ENCODE results near the gene CD8B.
A peak's percentile ranks its signal among the peaks of the same experiment; 100 is the strongest.

Gene CD8B

DNA sequence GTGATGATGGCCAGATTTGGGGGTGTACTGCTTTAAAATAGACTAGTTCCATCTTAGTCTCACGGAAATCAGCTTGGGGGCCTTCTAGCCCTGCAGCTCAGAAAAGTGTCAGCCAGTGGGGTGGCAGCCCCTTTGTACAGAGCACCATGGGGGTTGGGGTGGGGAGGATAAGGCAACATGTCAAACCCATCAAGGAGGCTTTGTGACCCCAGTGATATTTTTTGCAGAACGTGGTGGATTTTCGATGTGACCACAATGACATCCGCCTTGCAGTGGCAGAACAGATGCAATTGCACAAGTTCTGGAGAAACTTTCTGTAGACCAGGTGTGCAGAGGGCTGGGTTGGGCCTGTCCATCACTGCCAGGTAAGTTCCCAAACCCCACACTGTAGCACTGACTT is 67.9 kb downstream of the CD8B start:
- no peak for DNase-seq

DNA sequence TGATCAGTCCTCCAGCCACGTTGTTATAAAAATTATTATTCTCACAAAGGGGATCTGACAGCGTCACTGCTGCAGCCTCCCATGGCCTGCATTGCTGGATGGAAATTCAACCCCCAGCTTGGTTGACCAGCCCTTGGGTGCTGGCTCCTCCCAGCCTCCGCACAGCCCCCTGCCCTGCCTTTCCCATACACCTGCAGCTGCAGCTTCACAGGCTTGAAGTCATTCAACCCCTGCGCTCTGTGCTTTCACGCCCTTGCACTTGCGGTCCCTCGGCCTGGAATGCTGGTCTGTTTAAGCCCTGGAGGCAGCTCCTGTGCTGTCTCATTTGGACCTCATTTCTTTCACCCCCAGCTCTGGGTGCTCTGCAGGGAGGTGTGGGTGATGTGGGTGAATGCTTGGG is 70.1 kb downstream of the CD8B start:
- no peak for DNase-seq

DNA sequence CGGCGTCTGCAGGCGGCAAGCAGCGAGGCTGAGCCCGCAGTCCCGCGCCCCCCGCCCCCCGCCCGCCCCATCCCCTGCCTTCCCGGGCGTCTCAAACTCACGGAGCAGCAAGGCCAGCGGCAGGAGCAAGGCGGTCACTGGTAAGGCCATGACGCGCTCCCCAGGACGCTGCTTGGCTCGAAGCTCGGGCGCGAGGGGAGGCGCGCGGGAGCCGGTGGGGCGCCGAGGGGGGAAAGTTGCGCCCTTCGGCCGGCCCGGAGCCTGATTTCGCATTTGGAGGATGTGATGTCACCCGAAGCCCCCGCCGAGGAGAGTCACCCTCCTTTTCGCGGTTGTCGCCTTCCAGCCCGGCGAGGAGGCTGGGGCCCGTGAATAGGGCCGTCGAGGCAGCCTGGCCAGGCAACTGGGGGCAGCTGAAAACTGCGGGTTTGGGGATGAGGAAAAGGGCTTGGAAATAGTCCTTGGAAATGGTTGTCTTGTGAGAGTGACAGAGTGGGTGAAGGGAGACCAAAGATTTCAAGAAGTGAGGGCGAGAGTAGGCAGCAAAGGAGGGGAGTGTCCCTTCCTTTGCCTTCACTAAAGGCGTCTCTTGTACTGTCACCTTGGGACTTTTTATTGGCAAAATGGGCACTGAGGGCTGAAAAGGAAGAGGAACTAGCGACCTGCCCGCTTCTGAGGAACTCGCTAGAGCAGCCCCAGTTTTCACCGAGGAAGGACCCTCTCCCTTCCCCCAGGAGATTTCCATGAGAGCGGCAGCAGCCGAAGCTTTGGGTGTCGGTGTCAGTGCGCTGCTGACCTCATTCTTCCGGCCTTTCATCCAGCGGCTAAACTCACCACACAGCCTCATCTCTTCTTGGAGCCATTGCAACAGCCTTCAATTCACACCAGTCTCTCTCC is 70.8 kb downstream of the CD8B start, which contains the start of gene CD8A:
Gene CD8A (minus strand): TSS at position 238 of the 897 bp plus-strand sequence. CDS start 88 bp downstream, at position 150.
- no peak for DNase-seq

DNA sequence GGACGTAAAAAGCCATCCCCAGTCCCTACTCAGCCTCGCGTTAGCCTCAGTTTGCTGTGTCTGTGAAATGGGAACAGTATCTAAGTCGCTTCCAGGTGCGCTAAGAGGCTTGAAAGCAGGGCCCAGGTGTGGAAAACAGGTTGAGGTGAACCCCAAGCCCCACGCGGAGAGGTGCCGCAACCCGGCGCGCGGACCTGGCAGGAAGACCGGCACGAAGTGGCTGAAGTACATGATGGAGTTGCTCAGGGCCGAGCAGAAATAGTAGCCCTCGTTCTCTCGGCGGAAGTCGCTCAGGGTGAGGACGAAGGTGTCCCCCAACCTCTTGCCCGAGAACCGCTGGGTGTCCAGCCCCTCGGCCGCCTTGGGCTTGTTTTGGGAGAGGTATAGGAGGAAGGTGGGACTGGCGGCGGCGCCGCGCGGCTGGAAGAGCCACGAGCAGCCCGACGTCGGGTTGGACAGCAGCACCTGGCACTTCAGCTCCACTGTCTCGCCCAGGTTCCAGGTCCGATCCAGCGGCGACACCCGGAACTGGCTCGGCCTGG is 71.5 kb downstream of the CD8B start:
- no peak for DNase-seq

DNA sequence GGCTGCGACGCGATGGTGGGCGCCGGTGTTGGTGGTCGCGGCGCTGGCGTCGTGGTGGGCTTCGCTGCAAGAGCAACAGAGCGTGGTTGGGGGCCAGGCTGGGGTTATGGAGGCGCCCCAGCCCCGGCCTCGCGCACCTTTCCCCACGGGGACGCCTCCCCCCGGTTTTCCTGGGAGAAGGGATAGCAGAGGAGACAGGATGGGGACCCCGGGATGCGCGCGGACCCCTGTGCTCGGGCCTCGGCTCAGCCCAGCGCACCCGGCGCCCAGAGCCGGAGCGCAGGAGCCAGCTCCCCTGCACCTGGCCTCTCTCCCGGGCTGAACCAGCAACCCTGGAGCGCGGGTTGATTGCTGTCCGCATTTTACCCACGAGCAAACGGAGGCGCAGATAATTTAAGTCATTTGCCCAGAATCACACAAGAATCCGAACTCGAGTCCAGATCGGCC is 72.0 kb downstream of the CD8B start:
- no peak for DNase-seq

DNA sequence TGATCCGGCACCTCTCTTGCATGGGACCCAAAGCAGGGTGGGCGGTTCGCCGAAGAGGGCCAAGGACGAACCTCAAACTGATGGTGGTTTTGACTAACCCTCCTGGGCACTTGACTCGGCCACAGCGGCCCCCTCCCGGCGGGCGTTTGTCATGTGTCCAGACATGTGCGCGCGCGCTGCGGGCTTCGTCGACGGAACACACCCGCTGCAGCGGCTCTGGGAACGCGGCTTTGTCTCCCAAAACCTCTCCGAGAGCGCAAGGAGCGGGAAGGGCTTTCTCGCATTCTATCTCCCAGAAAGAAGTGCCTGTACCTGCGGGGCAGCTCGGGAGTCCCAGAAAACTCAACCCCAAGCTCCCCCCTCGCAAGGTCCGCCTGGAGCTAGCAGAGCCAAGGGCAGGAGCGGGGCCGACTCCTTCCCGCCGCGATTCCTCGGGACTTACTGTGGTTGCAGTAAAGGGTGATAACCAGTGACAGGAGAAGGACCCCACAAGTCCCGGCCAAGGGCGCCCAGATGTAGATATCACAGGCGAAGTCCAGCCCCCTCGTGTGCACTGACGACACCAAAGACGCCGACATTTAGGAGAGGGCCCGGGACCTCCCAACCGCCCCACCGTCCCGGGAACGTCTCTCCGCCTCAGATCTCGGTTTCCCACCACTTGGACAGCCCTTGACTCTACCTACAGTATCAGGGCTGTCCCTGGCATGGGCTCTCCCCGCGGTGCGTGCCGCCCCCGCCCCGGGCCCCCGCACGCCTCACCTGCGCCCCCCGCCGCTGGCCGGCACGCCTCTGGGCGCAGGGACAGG is 72.6 kb downstream of the CD8B start:
- DNase-seq, result no peak

DNA sequence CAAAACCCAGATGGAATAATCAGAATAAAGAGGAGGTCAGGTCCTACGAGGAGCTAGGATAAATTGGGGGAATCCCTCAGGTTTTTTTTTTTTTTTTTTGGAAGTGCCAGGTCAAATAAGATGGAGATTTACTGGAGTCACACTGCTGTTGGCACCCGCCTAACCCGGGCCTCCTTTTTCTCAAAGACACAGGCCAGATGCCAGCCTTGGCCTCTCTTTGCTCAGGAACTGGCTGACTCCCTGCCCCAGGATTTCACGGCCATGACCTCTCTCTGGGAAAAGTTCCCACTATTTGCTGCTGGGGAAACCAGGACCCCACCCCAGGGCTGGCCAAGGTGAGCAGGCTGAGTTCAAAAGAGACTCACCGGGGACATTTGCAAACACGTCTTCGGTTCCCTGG is 73.5 kb downstream of the CD8B start:
- DNase-seq, result no peak

DNA sequence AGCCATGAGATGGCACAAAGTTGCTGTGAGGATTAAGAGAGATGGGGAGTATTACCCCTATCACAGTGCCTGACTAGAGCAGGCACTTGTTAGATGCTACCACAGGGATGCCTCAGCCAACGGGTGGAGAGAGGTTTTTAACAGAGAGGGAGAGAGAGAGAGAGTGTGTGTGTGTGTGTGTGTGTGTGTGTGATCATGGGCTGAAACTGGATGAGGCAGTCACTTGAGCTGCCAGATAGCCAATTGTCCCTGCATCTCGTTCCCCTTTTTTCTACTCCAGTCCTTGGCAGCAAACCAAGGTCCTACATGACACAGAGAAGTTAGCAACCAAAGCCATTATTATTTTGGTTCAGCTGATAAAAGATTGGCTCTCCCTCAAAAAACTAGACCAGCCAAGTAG is 74.0 kb downstream of the CD8B start:
- DNase-seq, result peak; percentile 6

DNA sequence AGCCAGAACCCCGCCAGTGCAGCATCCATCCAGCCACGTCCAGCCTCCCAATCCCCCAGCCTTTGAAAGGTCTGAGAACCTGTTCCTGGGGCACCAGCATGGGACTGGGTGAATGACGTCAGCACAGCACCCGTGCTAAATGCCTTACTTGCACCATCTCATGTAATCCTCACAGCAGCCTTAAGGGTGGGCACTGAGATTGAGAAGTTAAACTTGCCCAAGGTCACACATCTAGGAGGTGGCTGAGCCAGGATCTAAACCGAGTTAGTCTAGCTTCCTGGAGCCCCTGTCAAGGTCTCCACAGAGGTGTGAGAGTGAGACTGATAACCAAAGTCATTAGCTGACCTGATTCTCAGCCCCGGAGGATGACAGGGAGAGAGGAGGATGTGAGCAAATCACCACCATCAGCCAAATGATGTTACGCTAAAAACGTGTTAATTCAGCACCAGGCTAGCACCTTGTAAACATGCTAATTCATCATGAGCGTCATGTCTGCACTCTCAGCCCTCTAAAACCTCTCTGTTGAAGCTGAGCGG is 75.6 kb downstream of the CD8B start:
- DNase-seq, result no peak

DNA sequence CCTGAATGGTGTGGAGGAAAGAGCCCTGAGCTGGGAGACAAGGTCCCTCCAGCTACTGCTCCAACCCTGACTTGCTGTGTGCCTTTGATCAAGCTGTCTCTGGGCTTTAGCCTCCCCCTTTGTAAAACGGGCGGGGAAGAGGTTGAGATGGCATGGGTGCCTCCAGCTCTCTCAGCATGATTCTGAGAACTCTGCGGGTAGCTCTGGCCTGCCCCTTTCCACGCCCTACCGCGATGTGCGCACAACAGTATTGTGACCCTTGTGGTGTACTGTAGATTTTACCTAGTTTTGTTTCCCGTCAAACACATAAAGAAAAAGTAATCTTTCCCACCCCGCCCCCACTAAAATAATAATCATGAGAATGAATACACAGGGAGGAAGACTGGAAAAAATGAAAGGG is 76.2 kb downstream of the CD8B start:
- DNase-seq, result no peak

DNA sequence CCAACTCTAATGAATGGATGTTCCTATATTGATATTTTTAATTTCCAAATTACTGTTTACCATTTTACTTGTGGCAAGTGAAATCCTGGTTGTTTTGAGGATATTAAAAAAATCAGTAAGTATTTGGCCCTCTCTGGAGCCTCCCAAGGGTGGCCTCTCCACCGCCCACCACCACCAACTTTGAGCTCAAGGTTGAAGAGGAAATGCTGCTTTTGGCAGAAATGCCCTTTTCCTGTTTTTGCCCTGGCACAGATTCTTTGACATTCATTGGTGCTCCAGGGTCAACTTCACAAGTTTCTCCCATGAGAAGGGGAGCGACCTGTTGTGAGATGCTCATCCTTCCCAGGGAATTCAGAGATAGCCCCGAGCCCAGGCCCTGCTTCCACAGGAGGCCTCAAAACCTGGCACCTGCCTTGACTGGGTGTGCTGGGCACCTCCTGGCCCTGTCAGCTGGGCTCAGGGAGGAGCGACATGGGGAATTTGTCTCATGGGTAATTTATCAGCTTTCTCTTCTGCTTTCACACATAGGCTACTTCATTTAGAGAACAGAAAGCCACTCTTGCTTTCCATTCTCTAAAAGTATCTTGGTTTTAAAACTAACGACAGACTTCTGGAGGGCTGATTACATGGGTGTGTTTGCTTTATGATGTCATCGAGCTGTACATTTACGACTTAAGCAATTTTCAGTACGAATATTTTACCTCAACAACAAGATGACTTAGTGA is 77.9 kb downstream of the CD8B start:
- DNase-seq, result no peak

DNA sequence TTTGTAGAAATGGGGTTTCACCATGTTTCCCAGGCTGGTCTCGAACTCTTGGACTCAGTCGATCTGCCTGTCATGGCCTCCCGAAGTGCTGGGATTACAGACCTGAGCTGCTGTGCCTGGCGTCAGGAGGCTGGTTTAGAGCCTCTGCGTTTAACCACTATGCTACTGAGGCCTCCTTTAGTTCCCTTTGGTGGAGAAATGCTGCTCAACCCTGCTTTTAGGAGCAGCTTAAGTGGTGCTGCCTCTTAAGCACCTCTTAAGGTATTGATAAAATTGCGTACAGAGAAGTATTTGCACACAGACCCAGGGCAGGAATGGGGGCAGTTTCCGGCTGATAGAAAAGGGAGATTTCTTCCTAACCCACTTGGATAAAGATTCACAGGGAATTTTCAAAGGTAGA is 78.9 kb downstream of the CD8B start:
- no peak for DNase-seq

DNA sequence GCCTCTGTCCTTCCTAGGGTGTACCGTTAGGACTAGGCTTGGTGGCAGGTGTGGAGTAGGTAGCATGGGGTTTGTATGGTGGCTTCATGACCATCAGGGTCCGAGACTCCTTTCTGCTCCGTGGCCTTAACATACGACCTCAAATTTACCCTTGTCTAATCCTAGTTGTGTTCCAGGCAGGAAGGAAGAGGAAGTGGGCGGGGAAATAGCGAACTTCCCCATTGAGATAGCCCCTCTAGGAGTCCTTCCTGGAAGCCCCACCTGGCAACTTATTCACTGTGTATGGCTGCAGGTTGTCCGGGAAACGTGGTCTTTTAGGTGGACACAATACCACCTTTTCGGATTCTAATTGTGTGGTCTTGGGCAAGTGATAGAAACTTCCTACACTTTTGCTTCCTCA is 80.3 kb downstream of the CD8B start:
- DNase-seq, result no peak

DNA sequence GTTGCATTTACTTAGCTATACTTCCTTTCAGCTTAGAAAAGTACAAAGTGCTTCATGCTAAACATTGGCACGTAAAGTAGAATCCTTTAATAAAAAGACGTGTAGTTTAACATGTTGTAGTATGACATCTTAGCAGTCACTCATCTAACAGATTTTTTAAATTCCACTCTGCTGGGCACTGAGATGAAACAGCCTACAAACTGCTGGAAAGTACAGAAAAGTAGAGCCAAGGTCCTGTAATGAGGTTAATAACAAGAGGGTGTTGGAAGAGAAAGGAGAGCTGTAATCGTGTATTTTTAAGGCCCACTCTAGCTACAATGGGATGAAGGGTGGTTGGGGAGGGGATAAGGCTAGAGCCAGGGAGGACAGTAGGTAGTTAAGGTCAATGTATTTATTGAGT is 81.7 kb downstream of the CD8B start:
- no peak for DNase-seq

DNA sequence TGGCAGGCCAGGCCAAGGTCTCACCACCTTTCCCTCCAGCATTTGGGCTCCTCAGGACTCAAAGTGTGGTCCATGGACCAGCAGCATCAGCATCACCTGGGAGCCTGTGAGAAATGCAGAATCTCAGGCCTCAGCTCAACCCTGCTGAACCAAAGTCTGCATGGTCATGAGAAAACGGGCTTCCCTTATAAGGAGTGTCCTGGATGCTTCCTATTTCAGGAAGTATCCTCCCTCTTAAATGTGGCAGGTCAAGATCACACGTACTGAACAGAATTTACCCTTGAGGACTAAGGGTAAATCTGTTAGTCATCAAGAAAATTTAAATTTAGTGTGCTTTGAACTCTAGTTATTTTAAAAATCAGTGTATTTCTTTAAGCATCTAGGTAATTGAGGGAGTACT is 82.7 kb downstream of the CD8B start:
- DNase-seq, result no peak

DNA sequence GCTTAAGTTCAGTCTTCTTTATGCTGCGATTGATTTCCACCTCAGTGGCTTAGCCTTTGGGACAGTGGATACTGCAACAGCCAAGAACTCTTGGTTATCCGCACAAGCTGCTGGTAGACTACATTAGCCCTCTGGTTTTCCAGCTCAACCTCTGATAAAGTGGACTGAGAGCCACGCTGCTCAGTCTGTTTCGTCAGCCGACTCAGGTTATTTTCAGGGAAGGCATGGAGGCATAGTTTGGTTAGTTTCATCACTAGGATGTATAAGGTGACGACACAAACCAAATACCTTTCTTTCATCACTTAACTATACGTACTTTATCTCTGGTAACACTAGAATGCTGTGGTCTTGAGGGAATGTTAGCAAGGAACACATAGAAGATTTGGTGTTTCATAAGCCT is 85.2 kb downstream of the CD8B start:
- DNase-seq, result no peak

DNA sequence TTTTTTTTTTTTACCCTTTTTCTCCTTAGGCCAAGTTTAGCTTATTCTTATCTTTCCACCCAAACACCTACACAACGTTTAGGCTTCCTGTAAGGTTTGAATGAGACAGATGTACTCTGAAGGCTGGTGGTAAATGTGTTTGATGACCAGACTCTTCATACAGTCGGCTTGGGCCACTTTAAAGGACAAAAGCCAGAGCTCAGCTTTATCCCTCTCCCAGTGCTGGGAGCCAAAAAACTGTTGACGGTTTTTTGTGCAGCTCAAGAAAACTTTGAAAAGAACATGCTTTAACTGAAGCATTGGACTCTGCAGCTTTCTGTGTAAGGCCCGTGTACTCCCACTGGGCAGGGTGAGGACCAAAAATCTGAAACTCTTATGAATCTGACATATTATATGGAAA is 86.3 kb downstream of the CD8B start:
- no peak for DNase-seq

DNA sequence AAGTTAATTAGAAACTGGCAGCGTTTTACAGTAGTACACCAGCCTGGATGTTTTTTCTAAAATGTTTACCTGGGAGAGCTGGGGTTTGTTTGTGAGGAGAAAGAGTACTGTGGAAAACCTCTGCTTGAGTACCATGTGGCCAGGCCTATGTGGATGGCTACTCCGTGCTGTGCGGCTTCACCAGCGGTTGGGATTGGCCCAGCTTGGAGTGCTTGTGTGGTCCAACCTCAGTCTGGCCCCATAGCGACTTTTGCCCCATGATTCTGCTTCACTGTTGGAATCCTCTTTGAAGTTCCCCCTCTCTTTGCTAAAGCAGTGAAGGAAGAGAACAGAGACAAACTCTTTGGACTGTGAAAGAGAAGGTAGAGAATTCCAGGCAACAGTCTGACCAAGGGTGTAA is 86.8 kb downstream of the CD8B start:
- DNase-seq, result no peak

DNA sequence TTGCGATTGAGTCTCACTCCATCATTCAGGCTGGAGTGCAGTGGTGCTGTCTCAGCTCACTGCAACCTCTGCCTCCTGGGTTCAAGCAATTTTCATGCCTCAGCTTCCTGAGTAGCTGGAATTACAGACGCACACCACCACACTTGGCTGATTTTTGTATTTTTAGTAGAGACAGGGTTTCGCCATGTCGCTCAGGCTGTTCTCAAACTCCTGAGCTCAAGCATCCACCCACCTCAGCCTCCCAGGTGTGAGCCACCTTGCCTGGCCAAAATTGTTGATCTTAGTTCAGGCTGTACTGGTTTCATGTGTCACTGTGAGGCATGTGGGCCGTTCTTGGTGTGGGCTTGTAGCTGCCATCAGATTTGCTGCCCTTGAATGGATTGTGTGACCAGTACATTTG is 89.1 kb downstream of the CD8B start:
- DNase-seq, result no peak

DNA sequence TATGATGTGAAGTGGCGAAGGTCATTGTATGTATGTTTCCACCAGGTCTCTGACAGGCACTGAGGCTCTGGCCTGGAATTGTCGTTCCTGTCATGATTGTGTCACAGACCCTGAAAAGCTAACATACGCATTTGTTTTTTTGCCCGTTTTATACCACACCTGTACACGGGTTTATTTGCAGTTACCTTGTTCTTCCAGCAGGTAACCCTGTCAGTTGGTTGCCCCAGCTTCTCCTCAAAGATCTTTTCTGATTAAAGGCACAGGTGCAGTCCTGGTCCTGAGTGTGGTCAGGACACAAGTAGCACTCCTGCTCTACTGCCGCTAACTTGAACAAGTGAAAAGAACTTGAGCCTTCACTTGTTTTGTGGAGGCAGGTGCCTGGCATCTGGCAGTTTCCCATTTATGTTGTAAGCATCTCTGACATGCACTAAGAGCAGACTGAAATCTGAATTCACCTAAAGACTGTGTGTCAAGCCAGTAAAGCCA is 90.8 kb downstream of the CD8B start:
- no peak for DNase-seq

DNA sequence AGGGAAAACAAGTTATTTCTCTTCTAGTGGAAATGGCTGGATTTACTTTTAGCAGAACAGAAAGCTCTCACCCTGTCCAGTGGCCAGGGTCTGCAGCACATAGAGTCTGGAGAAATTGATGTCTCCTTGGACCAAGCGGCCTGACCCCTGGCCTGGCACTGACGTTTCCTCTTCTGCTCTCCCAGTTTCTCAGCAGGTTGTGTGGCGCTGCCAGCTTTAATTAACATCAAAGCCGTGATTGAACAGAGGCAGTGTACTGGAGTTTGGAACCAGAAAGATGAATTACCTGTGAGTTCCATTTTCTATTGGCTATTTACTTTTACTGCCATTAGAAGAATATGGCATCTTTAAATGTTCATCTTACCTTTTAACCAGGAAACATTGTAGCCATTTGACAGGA is 91.8 kb downstream of the CD8B start:
- no peak for DNase-seq

DNA sequence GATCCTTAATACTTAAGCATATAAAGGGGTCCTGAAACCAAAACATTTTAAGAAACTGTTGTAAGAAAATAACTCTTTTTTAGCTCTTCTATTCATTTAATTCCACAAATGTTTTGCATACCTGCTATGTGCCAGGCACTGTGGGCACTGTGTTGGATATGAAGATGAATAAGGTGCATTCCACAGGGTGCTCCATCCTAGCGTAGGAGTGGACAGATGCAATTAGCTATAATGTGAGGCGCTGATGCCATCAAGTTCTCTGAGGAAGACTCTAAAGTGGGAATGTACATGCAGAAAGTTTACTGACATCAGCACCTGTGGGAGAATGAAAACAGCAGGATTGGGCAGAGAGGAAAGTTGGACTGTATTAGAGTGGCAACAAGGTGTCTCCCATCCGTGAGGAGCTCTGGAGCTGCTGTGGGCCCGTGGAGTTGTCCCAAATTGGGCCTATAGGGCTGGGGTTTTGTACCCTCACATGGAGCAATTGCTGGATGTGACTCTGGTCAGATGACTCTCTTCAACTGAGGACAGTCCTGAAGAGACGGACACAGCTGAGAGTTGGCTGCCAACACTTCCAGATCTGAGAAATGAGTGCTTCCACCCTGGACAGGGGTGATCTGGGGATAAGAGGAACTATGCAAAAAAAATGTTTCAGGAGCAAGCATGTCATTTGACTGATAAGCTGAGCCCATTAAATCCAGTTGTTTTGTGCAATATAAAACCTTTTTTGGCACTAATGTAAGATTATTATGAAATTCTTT is 93.3 kb downstream of the CD8B start:
- DNase-seq, result no peak

Data from COR-L47 (cell line).